H1 (cell line): Measurements from ENCODE around the gene COL6A3. TPM values are rescaled to one million over a fixed set of nuclear protein-coding genes. Genes with fewer than 3 reads are reported as not detected.

ENCODE experiments used
- CTCF ChIA-PET: fragments of 300-600 bp; sonication (Branson Sonifier 250); formaldehyde crosslinking; loops from one replicate; lab custom pipeline; 2021; ENCODE audit not compliant: partially characterized antibody; lab: Charles Lee
- POLR2A ChIA-PET: fragments of 300-600 bp; sonication (Branson Sonifier 250); formaldehyde crosslinking; loops from one replicate; lab custom pipeline; 2021; ENCODE audit warnings: inconsistent platforms; ENCODE audit not compliant: partially characterized antibody; lab: Charles Lee
- DNase-seq, 2 experiments: peaks; one replicate each; pipeline versions ENCODE4 v3.0.0 to v3.0.0-alpha.2; 2010 to 2022; ENCODE audit warnings: low spot score in 2 of 2, low read depth in 1 of 2, mixed read lengths in 1 of 2
- FAIRE-seq: peaks from 2 replicates; lab custom pipeline; 2011; peaks lifted over from hg19 to GRCh38; lab: Jason Lieb, UNC
- H2AFZ ChIP-seq: 2 replicates; pipeline ENCODE4 v1.8.1; 2012; ENCODE audit warnings: low read length, inconsistent platforms
- H2AK5ac ChIP-seq: 2 replicates; pipeline ENCODE4 v1.6.1; 2013; ENCODE audit warnings: low read depth, low read length
- H2BK120ac ChIP-seq: replicated peaks from 2 replicates; pipeline ENCODE3; 2013; ENCODE audit warnings: low read depth, low read length, inconsistent platforms
- H2BK12ac ChIP-seq: 2 replicates; pipeline ENCODE4 v1.6.1; 2013; ENCODE audit warnings: low read depth, low read length
- H2BK15ac ChIP-seq: 2 replicates; pipeline ENCODE4 v1.6.1; 2013; ENCODE audit warnings: low read length
- H2BK20ac ChIP-seq: 2 replicates; pipeline ENCODE4 v1.6.1; 2013; ENCODE audit warnings: low read length
- H2BK5ac ChIP-seq: 2 replicates; pipeline ENCODE4 v1.6.1; 2013; ENCODE audit warnings: low read depth, low read length
- H3K14ac ChIP-seq: 2 replicates; pipeline ENCODE4 v1.6.1; 2013; ENCODE audit warnings: inconsistent platforms; ENCODE audit not compliant: insufficient read length
- H3K18ac ChIP-seq: 2 replicates; pipeline ENCODE4 v1.6.1; 2013; ENCODE audit warnings: low read length; ENCODE audit errors: extremely low read depth
- H3K23ac ChIP-seq: 2 replicates; pipeline ENCODE4 v1.6.1; 2013; ENCODE audit warnings: inconsistent platforms; ENCODE audit not compliant: insufficient read length
- H3K23me2 ChIP-seq: 2 replicates; pipeline ENCODE4 v1.6.1; 2013; ENCODE audit warnings: low read depth, low read length
- H3K27ac ChIP-seq: 2 replicates; pipeline ENCODE4 v1.6.1; 2011; ENCODE audit warnings: low read depth, low read length, inconsistent platforms
- H3K27me3 ChIP-seq, 4 experiments: replicated peaks in 1 of 4; 1 replicate in 1 of 4; 2 replicates in 3 of 4; pipeline versions ENCODE4 v1.6.1 to v1.8.1; 2011 to 2013; ENCODE audit warnings: low read length in 3 of 4, mild to moderate bottlenecking in 3 of 4, inconsistent platforms in 2 of 4, mixed read lengths in 2 of 4, moderate library complexity in 1 of 4; ENCODE audit not compliant: control insufficient read depth in 3 of 4, insufficient read depth in 3 of 4; ENCODE audit errors: extremely low read depth in 1 of 4
- H3K36me3 ChIP-seq, 4 experiments: 2 replicates each; pipeline versions ENCODE4 v1.6.1 to v1.8.1; 2011 to 2013; ENCODE audit warnings: mild to moderate bottlenecking in 4 of 4, low read length in 3 of 4, moderate library complexity in 2 of 4, control low read depth in 1 of 4, inconsistent platforms in 1 of 4; ENCODE audit not compliant: insufficient read depth in 4 of 4, control insufficient read depth in 2 of 4
- H3K4ac ChIP-seq: replicated peaks from 2 replicates; pipeline ENCODE3; 2013; ENCODE audit warnings: low read length, low read depth, mixed read lengths, inconsistent platforms; ENCODE audit not compliant: insufficient read length
- H3K4me1 ChIP-seq, 4 experiments: replicated peaks in 1 of 4; 1 replicate in 1 of 4; 2 replicates in 3 of 4; pipeline versions ENCODE4 v1.6.1 to v1.8.1; 2011 to 2013; ENCODE audit warnings: low read length in 3 of 4, inconsistent platforms in 2 of 4, mixed read lengths in 1 of 4; ENCODE audit not compliant: insufficient read depth in 4 of 4, control insufficient read depth in 3 of 4
- H3K4me2 ChIP-seq, 2 experiments: 2 replicates each; pipeline versions ENCODE4 v1.6.1 to v1.8.1; 2011 to 2013; ENCODE audit warnings: low read depth in 2 of 2, low read length in 2 of 2, control low read depth in 1 of 2, inconsistent platforms in 1 of 2, mild to moderate bottlenecking in 1 of 2; ENCODE audit not compliant: insufficient read depth in 1 of 2
- H3K4me3 ChIP-seq, 4 experiments: fragments of 200-600, 300-600 bp in 1 of 4; sonication (generic), shearing (Covaris generic), sonication (Bioruptor Twin) in 1 of 4; 2 replicates each; pipeline versions ENCODE4 v1.5.1 to v1.8.1; 2011 to 2016; ENCODE audit warnings: low read length in 4 of 4, low read depth in 3 of 4, control low read depth in 2 of 4, inconsistent platforms in 2 of 4, mild to moderate bottlenecking in 2 of 4, mixed read lengths in 1 of 4, moderate library complexity in 1 of 4; ENCODE audit not compliant: insufficient read depth in 2 of 4; ENCODE audit errors: extremely low read depth in 1 of 4
- H3K56ac ChIP-seq: replicated peaks from 2 replicates; pipeline ENCODE3; 2013; ENCODE audit warnings: low read depth, mild to moderate bottlenecking, mixed read lengths, low read length, inconsistent platforms; ENCODE audit not compliant: insufficient read length
- H3K79me1 ChIP-seq: 2 replicates; pipeline ENCODE4 v1.6.1; 2013; ENCODE audit warnings: low read depth, low read length, control low read depth
- H3K79me2 ChIP-seq, 2 experiments: 2 replicates each; pipeline versions ENCODE4 v1.6.1 to v1.8.1; 2012 to 2013; ENCODE audit warnings: low read length in 2 of 2, mild to moderate bottlenecking in 2 of 2, inconsistent platforms in 1 of 2; ENCODE audit not compliant: insufficient read depth in 2 of 2, control insufficient read depth in 1 of 2
- H3K9ac ChIP-seq, 4 experiments: replicated peaks in 1 of 4; 1 replicate in 1 of 4; 2 replicates in 3 of 4; pipeline versions ENCODE4 v1.6.1 to v1.8.1; 2011 to 2013; ENCODE audit warnings: low read depth in 3 of 4, low read length in 3 of 4, control low read depth in 2 of 4, mild to moderate bottlenecking in 2 of 4, moderate library complexity in 2 of 4, inconsistent platforms in 1 of 4; ENCODE audit errors: extremely low read depth in 1 of 4
- H3K9me3 ChIP-seq, 2 experiments: 2 replicates each; pipeline versions ENCODE4 v1.6.1 to v1.8.1; 2012 to 2013; ENCODE audit warnings: mild to moderate bottlenecking in 2 of 2, moderate library complexity in 2 of 2, control low read depth in 1 of 2, inconsistent platforms in 1 of 2, low read depth in 1 of 2, low read length in 1 of 2, mixed read lengths in 1 of 2; ENCODE audit not compliant: insufficient read depth in 2 of 2
- H4K20me1 ChIP-seq, 2 experiments: replicated peaks in 1 of 2; 2 replicates each; pipeline versions ENCODE3 to v1.8.1; 2011 to 2013; ENCODE audit warnings: inconsistent platforms in 2 of 2, low read length in 2 of 2, mild to moderate bottlenecking in 1 of 2; ENCODE audit not compliant: insufficient read depth in 2 of 2, control insufficient read depth in 1 of 2
- H4K5ac ChIP-seq: 2 replicates; pipeline ENCODE4 v1.6.1; 2013; ENCODE audit warnings: low read length, low read depth, mixed read lengths, inconsistent platforms; ENCODE audit not compliant: insufficient read length
- H4K8ac ChIP-seq: 2 replicates; pipeline ENCODE4 v1.8.0; 2013; ENCODE audit warnings: mild to moderate bottlenecking, moderate library complexity, low read length, inconsistent platforms; ENCODE audit not compliant: insufficient read depth; ENCODE audit errors: extremely low read depth
- H4K91ac ChIP-seq: replicated peaks from 2 replicates; pipeline ENCODE3; 2013; ENCODE audit warnings: low read length, mixed read lengths, inconsistent platforms; ENCODE audit not compliant: insufficient read length
- ASH2L ChIP-seq: fragments of 200-600, 300-600 bp; sonication (generic); IDR thresholded peaks from one replicate; pipeline ENCODE4 v1.7.1; 2017; ENCODE audit warnings: low read length
- CBX5 ChIP-seq: fragments of 300-800, 300-1000 bp; sonication (generic); IDR thresholded peaks from 2 replicates; pipeline ENCODE4 v1.7.1; 2016; ENCODE audit warnings: antibody characterized with exemption, low read length, low read depth
- CREB1 ChIP-seq: IDR thresholded peaks from 2 replicates; pipeline ENCODE4 v1.6.1; 2012; ENCODE audit warnings: inconsistent platforms
- CTBP2 ChIP-seq: IDR thresholded peaks from 2 replicates; pipeline ENCODE4 v1.7.0; 2011; ENCODE audit warnings: borderline replicate concordance, mild to moderate bottlenecking, moderate library complexity, mixed read lengths, low read length; ENCODE audit not compliant: insufficient read depth, insufficient read length
- EGR1 ChIP-seq: IDR thresholded peaks from 2 replicates; pipeline ENCODE4 v1.6.1; 2011; ENCODE audit warnings: low read depth, low read length, borderline replicate concordance
- KDM5A ChIP-seq: fragments of 200-600 bp; IDR thresholded peaks from 2 replicates; pipeline ENCODE4 v1.7.1; 2012; ENCODE audit warnings: mild to moderate bottlenecking, low read length, inconsistent platforms, mixed read lengths
- NRF1 ChIP-seq: IDR thresholded peaks from 2 replicates; pipeline ENCODE4 v1.6.1; 2011; ENCODE audit warnings: mild to moderate bottlenecking, low read depth, low read length, improper control_type of control experiment
- POLR2A ChIP-seq, 2 experiments: IDR thresholded peaks; 1 replicate in 1 of 2; 2 replicates in 1 of 2; pipeline ENCODE4 v1.6.1; 2011; ENCODE audit warnings: low read depth in 2 of 2, low read length in 2 of 2, mild to moderate bottlenecking in 2 of 2; ENCODE audit errors: control extremely low read depth in 1 of 2
- RNF2 ChIP-seq: fragments of 200-900, 300-1000 bp; sonication (generic); IDR thresholded peaks from 2 replicates; pipeline ENCODE4 v1.7.1; 2016; ENCODE audit warnings: borderline replicate concordance, low read depth, mild to moderate bottlenecking, antibody characterized with exemption, low read length; ENCODE audit not compliant: poor library complexity, severe bottlenecking; ENCODE audit errors: missing control alignments
- RXRA ChIP-seq: IDR thresholded peaks from 2 replicates; pipeline ENCODE4 v1.6.1; 2011; ENCODE audit warnings: low read depth, mild to moderate bottlenecking, low read length, moderate library complexity; ENCODE audit not compliant: insufficient read depth
- SIN3A ChIP-seq, 2 experiments: IDR thresholded peaks in 1 of 2; conservative IDR thresholded peaks in 1 of 2; 2 replicates each; pipeline ENCODE4 v1.6.1; 2011 to 2012; ENCODE audit warnings: low read length in 2 of 2, improper control_type of control experiment in 1 of 2, low read depth in 1 of 2, mild to moderate bottlenecking in 1 of 2
- SIRT6 ChIP-seq: IDR thresholded peaks from one replicate; pipeline ENCODE4 v1.7.1; 2012; ENCODE audit warnings: low read length, inconsistent platforms
- SRF ChIP-seq: IDR thresholded peaks from 2 replicates; pipeline ENCODE4 v1.6.1; 2011; ENCODE audit warnings: mild to moderate bottlenecking, low read depth, low read length, moderate library complexity
- WGBS, 2 experiments: shearing (Covaris generic) in 1 of 2; methylation state at CpG; one replicate each; pipeline versions ENCODE4 v1.1.6 to v1.1.7; 2013 to 2015; ENCODE audit warnings: low lambda C conversion rate in 2 of 2, mixed read lengths in 2 of 2, inconsistent platforms in 1 of 2, low coverage in 1 of 2, missing lambda C conversion rate in 1 of 2; ENCODE audit not compliant: insufficient replicate concordance in 2 of 2, insufficient coverage in 1 of 2, insufficient read length in 1 of 2; ENCODE audit errors: extremely low coverage in 1 of 2, missing lambda C conversion rate in 1 of 2; 5-methylcytosine and 5-hydroxymethylcytosine counted together
- polyA plus RNA-seq, 7 experiments: library from polyadenylated mRNA; depleted of rRNA in 3 of 7; stranded (reverse) in 5 of 7; unstranded in 2 of 7; fragments of >200 nt in 5 of 7; fragments of 200-250 nt in 2 of 7; gene quantifications; 1 replicate in 5 of 7; 2 replicates in 1 of 7; 4 replicates in 1 of 7; pipeline versions ENCODE4 v1.2.1 to v1.2.3, GENCODE V29; 2011 to 2013; ENCODE audit warnings: missing spikeins in 2 of 7, mixed read lengths in 2 of 7
- total RNA-seq: library from RNA; stranded (reverse); fragmentation: NEBNext Ultra II Directional; extraction: Animal tissue kit (Norgen Biotek cat#: 25700); gene quantifications from 2 replicates; pipeline ENCODE4 v1.2.1, GENCODE V29; 2021

The COL6A3 gene
- total and polyA plus RNA-seq, 2 of the 8 experiments (the other 6 are each of a cell fraction or from before 2014, with no cell fraction given): 1.2 to 3.4 TPM

DNA sequence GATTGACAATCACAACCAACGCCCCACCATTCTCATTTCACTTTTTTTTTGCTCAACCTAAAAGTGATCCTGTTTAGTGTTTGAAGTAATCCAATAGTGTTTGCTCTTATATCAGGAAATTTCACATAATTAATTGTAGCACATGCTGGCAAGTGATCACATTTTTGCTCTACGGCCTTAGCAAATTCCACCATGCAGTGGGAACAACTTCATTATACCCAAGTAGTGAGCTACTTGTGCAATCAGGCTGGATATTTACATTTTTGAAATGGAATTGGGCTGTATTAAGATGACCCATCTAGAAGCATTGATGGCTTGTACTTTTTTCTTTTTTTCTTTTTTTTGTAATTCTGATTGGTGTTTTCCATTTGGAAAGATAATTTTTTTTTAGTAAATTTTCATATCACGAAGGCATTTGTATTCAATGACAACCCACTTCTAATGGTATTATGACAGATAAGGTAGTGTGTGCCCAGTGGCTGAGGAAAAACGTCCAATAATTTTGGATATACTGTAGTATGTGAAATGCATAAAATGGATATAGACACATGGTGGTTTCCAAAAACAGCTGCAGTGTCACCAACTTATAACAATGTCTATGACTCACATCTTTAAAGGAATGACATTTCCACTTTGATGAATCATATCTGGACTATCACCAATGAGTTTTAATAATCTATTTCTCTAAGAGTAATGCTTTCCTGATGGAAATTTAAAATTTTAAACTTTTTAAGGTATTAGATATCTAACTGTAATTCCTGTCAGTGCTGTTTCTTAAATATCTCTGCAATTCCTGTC is 130.6 kb downstream of the COL6A3 start:
- Histone ChIP-seq H4K91ac (no peak overlapping the region), H3K27ac (no peak overlapping the region), H2AK5ac (no peak overlapping the region), H3K4me2 (no peak overlapping the region), H4K20me1 (no peaks in the 10 kb centered on the region), H2BK20ac (no peak overlapping the region), H3K27me3 (no peaks in the 10 kb centered on the region; a peak in 1 of 7 replicates), H2BK12ac (no peak overlapping the region), H3K56ac (no peak overlapping the region), H3K14ac (no peak overlapping the region), H3K23me2 (no peaks in the 10 kb centered on the region), H3K23ac (no peak overlapping the region), H3K79me1 (no peaks in the 10 kb centered on the region), H3K18ac (no peak overlapping the region), H3K4me1 (no peaks in the 10 kb centered on the region), H3K79me2 (no peaks in the 10 kb centered on the region), H3K9ac (no peak overlapping the region), H4K8ac (no peak overlapping the region), H3K36me3 (no peaks in the 10 kb centered on the region), H2BK120ac (no peak overlapping the region), H4K5ac (no peak overlapping the region), H3K4me3 (no peak overlapping the region), H2BK5ac (no peak overlapping the region), H2AFZ (no peak overlapping the region), H3K9me3 (no peaks in the 10 kb centered on the region; a peak in 1 of 4 replicates), H3K4ac (no peak overlapping the region), H2BK15ac (no peak overlapping the region)
- FAIRE-seq: no peak
- DNase-seq: no peak
- 83% methylated on average over 4 of the region's 4 CpGs; no CpG with 5 or more reads in 1 of the 2 experiments for WGBS, 2 experiments
- ChIA-PET CTCF (interaction anchor here (0.6 to 1.2 kb wide), 2 partner anchors 15 to 289 kb away, joined by 3 to 5 read pairs; no protein-coding TSS in a partner anchor), POLR2A (interaction anchor here (1.0 kb wide), 1 partner anchor 13 kb away, joined by 4 read pairs; no protein-coding TSS in a partner anchor)
- no peak for TF ChIP-seq POLR2A (IDR thresholded peaks at IDR 0.05; ENCODE audit: control extremely low read depth in 1 of 2, low read depth in 2 of 2, low read length in 2 of 2)
- no peak for TF ChIP-seq KDM5A
- TF ChIP-seq SIRT6: no peak
- no peak for TF ChIP-seq SIN3A (conservative IDR thresholded peaks at IDR 0.05 in 1 of 2, IDR thresholded peaks at IDR 0.05 in 1 of 2; ENCODE audit: low read depth in 1 of 2, low read length in 2 of 2)
- TF ChIP-seq SRF: no peak
- TF ChIP-seq CTBP2: no peak
- no peak for TF ChIP-seq CREB1
- TF ChIP-seq RXRA: no peak
- no peak for TF ChIP-seq ASH2L
- TF ChIP-seq EGR1: no peak
- TF ChIP-seq NRF1: no peak
- no peak for TF ChIP-seq CBX5
- TF ChIP-seq RNF2: no peak
